D721Med (cell line): ENCODE data around the gene PRRX2.

Experiments used
- DNase-seq: peaks from one replicate; pipeline ENCODE4 v3.0.0; 2011; ENCODE audit warnings: low spot score; ENCODE audit not compliant: insufficient read length
- FAIRE-seq: peaks from 2 replicates; lab custom pipeline; 2011; peaks lifted over from hg19 to GRCh38; lab: Jason Lieb, UNC
- CTCF ChIP-seq: IDR thresholded peaks from 2 replicates; pipeline ENCODE4 v1.5.1; 2012; ENCODE audit warnings: mild to moderate bottlenecking, control low read depth; ENCODE audit not compliant: insufficient read depth; ENCODE audit errors: missing control alignments

The PRRX2 gene

GRCh38 chr9:129716091-129716490, 50.6 kb downstream of the PRRX2 start:
- TF ChIP-seq CTCF, result no peak
- no peak for FAIRE-seq
- no peak for DNase-seq

- TF ChIP-seq CTCF, result no peak
- DNase-seq (no peak), FAIRE-seq (no peak)
Measured at GRCh38 chr9:129717991-129718390, 52.5 kb downstream of the PRRX2 start.

- FAIRE-seq (no peak), DNase-seq (no peak)
- TF ChIP-seq CTCF, result no peak
Measured at GRCh38 chr9:129718647-129719046, 53.2 kb downstream of the PRRX2 start.

GRCh38 chr9:129719135-129719534, 53.7 kb downstream of the PRRX2 start:
- DNase-seq (no peak), FAIRE-seq (no peak)
- no peak for TF ChIP-seq CTCF

- FAIRE-seq (no peak), DNase-seq (no peak)
- no peak for TF ChIP-seq CTCF
Measured at GRCh38 chr9:129720181-129720864, 54.9 kb downstream of the PRRX2 start.

- FAIRE-seq (no peak), DNase-seq (no peak)
- no peak for TF ChIP-seq CTCF
Measured at GRCh38 chr9:129720865-129721545, 55.6 kb downstream of the PRRX2 start.

GRCh38 chr9:129722913-129723312, 57.5 kb downstream of the PRRX2 start:
- FAIRE-seq (no peak), DNase-seq (no peak)
- no peak for TF ChIP-seq CTCF
